ELR (cell line): ENCODE data around the gene ATP2A3.

ENCODE experiments used
- DNase-seq: peaks from one replicate; pipeline ENCODE4 v3.0.0-alpha.2; 2015; ENCODE audit warnings: low read depth

The ATP2A3 gene

DNA sequence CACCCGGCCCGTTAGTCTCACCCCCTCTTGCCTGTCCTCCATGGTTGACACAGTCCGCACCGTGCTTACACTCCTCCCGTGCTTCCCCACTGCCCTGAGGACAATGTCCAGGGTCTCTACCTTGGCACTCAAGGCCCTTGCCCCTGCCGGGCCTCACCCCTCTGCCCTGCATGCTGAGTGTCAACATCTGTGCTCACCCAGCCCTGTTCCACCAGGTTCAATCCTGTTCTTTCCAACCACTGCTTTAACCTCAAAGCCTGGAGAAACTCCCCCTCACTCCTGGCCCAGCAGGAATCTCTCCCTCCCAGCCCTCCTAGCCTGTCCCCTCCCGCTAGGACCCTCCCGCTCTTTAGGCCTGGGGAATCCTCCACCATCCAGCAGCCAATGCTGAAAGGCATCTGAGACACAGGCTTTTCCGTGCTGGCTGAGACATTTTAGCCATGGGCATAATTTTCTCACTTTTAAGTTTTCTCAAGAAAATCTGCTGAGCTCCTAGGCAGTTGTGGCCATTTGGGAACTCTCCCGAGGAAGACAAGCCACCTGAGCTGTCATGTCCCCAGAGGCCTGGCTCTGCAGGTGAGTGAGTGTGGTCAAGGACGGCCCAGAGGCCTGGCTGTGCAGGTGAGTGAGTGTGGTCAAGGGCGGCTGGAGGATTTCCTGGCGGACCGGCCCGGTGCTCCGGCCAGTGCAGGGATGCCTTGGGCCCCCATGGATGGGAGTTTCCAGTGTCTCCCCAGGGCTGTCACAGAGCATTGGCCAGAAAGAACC is 37.2 kb downstream of the ATP2A3 start:
- DNase-seq, result no peak

- DNase-seq, result no peak
These were observed 38.4 kb downstream of the ATP2A3 start for GRCh38 chr17:3925684-3926485.

- DNase-seq, result no peak
These were observed 39.5 kb downstream of the ATP2A3 start for GRCh38 chr17:3924512-3925350.

DNA sequence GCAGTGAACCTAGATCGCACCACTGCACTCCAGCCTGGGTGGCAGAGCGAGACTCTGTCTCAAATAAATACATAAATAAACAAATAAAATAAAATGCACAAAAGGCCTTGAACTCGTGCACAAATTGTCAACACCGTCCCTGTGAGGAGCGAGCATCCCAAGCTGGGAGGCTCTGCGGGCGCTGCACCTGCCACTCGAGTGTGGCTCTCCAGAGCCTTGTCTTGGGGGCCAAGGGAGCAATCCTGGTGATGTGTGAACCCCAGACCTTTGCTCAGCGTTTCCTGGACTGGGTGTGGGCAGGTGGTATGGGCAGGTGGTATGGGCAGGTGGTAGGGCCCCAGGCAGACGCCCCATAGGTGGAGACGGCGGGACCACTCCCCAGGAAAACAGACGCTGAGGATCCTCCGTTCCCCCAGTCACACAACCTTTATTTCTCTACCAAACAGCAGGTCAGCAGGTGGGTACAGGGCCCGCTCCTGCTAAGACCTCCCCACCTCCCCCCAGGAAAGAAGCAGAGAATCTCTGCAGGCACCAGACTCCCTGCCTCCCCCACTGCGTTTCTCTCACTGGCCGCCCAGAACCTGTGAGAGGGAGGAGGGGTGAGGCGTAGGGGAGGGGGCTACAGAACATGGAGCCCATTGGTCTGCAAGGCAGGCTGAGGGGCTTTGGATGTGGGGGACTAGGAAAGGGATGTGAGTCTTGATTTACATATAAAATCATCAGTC is 40.6 kb downstream of the ATP2A3 start:
- DNase-seq, result no peak

DNA sequence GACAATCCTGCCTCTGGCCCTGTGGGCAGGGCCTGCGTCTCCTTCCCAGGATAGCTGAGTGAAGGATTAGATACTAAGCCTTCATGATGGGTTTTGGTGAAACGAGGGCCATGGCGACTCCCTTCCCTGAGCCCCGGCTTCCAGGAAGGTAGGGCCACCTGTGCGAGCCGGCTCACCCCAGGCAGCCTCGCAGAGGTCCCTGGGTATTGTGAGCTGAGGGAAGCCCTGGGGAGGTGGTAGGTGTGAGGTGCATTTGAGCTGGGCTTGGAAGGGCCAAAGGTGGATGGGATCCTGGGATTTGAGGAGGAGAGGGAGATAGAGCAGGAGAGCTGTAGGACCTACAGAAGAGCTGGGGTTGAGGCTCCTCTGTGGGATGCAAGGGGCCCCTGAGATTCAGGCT is 41.5 kb downstream of the ATP2A3 start:
- DNase-seq, result no peak

DNA sequence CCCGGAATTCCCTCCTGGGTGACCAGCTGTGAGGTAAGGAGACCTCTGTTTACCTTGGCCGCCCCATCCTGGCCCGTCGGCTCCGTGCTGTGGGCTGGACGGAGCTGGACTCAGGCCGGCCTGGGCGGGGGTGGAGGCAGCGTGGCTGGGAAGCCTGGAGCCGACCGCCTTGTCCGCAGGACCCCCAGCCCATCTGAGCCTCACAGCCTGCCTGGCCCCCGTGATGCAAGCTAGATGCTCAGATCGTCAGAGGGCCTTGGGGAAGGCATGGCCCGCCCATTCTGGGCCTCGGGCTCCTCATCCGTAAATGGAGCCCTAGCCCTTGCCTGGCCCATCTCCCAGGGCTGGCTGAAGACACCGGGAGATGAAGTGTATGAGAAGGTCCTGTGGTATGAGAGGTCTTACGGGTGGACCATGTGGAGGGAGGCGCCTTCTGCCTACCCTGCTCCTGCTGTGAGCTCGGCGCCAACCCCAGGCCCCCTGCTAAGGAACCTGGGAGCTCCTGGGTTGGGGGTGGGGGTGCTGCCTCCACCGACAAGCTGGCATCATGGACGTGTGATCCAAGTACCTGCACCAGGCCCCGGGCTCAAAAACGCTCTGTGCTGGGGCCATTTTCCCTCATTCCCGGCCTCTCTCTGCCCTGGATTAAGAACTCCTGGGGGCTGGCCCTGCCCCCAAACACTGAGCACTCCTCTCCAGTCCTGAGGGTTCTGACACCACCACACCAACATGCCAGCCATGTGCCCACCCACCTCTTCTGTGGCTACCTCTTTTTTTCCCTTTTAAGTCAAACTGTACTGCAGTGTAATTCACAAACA is 42.5 kb downstream of the ATP2A3 start:
- DNase-seq, result no peak

DNA sequence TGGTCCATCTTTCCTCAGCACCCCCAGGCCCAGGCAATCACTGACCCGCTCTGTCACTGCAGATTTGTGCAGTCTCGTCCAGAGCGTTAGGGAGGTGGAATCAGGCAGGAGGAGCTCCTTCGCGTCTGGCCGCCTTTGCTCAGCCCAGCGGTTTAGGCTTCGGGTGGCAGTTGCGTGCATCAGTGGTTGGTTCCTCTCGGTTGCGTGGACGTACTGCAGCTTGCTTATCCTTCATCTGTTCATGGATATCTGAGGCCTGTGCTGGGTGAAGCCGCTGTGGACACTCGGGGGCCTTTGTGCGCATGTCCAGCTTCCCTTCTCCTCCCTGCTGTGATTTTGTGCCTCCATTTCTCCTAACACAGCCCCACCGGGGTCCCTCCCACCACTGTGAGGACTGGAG is 43.2 kb downstream of the ATP2A3 start:
- no peak for DNase-seq

DNA sequence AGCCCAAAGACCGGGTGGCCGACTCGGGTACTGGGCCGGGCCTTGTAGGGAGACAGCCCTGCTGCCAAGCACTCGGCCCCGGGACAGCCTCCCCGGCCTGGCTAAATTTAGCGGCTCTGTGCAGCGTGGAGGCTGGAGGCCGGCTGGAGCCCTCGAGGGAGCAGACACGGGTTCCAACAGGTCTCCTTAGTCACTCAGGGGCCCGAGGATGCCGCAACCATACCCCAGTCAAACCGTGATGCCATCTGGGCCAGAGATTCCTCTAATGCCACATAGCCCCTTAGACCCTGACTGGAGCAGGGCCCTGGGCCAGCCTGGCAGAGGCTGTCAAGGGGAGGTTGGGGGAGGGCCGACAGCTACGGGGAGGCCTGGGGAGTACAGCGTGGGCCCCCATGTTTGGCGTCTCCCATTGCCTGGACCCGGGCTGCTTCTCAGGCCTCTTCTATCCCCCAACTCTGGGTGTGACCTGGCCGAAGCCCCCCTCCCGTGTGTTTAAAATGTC is 45.1 kb downstream of the ATP2A3 start:
- no peak for DNase-seq

- DNase-seq, result no peak
These were observed 45.7 kb downstream of the ATP2A3 start for GRCh38 chr17:3918372-3919122.

- peak; percentile 25 for DNase-seq
These were observed 46.8 kb downstream of the ATP2A3 start for GRCh38 chr17:3917391-3917931.

GRCh38 chr17:3916825-3917224 is 47.4 kb downstream of the ATP2A3 start:
- DNase-seq, result no peak

GRCh38 chr17:3915995-3916696 is 48.1 kb downstream of the ATP2A3 start, which contains the start of gene P2RX1:
Gene P2RX1, minus strand, starts transcription at chr17:3916465. Its CDS starts 240 bp downstream, at chr17:3916225.
- DNase-seq, result no peak

DNA sequence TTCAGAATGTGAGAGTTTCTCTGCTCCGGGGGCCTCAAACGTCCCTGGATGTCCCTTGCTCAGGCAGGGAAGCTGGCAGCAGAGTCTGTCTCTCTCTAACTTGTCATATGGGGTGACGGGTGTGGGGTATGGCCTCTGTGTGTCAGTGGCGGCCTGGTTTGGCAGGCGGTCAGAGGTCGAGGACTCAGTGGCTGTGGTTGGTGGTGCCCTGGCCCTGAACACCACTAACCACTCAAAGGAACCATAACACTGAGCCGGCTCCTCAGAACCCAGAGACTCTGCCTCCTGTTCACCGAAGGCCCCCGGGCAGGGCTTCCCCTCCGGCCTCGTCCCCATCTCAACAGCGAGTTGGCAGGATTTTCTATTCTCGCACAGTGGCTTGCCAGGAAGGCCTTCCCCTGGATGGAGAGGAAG is 48.6 kb downstream of the ATP2A3 start:
- DNase-seq, result no peak

DNA sequence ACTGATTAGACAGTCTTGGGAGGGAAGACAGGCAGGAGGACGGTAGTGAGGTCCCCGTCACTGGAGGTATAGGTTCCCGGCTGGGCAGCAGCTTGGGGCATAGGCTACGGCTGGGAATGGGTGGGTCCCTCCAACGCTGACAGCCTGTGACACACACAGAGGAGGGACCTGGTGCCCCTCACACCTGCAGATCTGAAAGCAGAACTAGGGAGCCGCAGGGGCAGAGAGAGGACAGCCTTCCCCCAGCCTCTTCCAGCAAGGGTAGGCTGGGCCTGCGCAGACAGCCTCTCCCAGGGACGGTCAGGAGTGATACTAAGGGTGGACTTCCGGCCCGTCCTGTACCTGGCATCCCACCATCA is 49.9 kb downstream of the ATP2A3 start:
- DNase-seq, result no peak

DNA sequence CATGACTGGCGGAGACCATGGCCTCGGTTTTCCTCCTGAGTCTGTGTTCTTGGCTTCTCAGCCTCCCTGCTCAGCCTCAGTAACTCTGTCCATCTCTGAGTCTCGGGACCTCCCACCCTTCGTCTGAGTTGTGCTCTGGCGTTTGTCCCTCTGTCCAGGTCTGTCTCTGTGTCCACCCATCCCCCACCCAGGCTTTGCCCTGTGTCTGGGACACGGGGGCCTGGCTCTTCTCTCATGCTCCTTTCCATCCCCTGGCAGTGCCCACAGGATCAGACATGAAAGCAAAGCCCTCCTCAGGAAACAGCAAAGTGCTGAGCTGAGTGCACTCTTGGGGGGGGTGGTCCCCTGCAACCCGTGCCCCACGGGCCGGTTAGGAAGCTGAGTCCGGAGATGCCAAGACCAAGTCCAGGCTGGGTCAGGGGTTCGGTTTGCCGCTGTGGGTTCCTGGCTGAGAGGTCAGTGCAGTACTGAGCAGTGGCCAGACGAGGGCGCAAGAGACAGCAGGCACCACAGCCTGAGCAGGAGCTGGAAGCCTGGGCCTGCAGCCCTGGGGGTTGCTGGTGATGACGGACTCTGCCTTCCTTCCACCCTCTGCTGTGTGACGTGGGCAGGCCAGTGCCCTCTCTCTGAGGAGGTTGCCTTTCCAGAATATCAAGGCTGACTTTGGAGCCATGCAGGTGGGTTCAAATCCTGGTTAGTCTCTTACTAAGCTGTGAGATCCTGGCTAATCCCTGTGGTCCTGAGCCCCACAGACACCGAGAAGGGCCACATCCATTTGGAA is 50.5 kb downstream of the ATP2A3 start:
- DNase-seq, result peak; percentile 82

DNA sequence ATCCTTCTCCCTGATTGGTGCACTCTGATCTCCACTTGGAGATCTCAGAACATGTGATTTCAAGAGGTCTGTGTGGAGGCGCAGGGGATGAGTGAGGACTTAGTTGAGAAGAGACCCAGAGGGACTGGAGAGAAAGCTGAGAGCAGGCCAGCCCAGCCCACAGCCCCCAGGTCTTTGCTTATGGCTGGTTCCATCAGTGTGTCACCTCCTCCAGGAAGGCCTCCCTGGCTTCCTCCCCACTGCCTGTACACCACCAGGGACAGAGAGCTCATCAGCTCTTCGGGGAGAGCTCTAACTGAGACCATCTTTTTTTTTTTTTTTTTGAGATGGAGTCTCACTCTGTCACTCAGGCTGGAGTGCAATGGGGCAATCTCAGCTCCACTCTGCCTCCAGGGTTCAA is 51.4 kb downstream of the ATP2A3 start:
- DNase-seq, result no peak

GRCh38 chr17:3911271-3912053 is 52.8 kb downstream of the ATP2A3 start:
- no peak for DNase-seq
